Neural cell (in vitro differentiated cells): ENCODE data around the gene IDI1. TPM values are rescaled to one million over a fixed set of nuclear protein-coding genes. Genes with fewer than 3 reads are reported as not detected.
A peak's percentile ranks its signal among the peaks of the same experiment; 100 is the strongest.

Source experiments
- H2AFZ ChIP-seq: fragments of 200-600, 300-800 bp; sonication (generic), shearing (Covaris generic); 2 replicates; pipeline ENCODE4 v1.6.0; 2014; ENCODE audit warnings: low read depth, mild to moderate bottlenecking, antibody characterized with exemption, low read length, moderate library complexity
- H3F3A ChIP-seq: fragments of 200-600 bp; shearing (Covaris generic); 2 replicates; pipeline ENCODE4 v1.6.1; 2016; ENCODE audit warnings: mild to moderate bottlenecking, moderate library complexity, mixed read lengths, antibody characterized with exemption, low read length; ENCODE audit not compliant: insufficient read depth, poor library complexity, severe bottlenecking
- H3K27ac ChIP-seq: fragments of 200-600, 300-800 bp; sonication (generic), shearing (Covaris generic); 2 replicates; pipeline ENCODE4 v1.5.1; 2014; ENCODE audit warnings: mild to moderate bottlenecking, low read length, moderate library complexity
- H3K27me3 ChIP-seq: fragments of 300-800, 200-600 bp; sonication (generic), shearing (Covaris generic); 2 replicates; pipeline ENCODE4 v1.6.0; 2014; ENCODE audit warnings: mild to moderate bottlenecking, low read depth, low read length, moderate library complexity; ENCODE audit not compliant: insufficient read depth
- H3K36me3 ChIP-seq: fragments of 300-800, 200-600 bp; sonication (generic), shearing (Covaris generic); 2 replicates; pipeline ENCODE4 v1.5.1; 2014; ENCODE audit warnings: mild to moderate bottlenecking, antibody characterized with exemption, low read length, moderate library complexity; ENCODE audit not compliant: insufficient read depth
- H3K4me2 ChIP-seq: fragments of 300-800, 200-600 bp; sonication (generic), shearing (Covaris generic); 2 replicates; pipeline ENCODE4 v1.6.0; 2014; ENCODE audit warnings: mild to moderate bottlenecking, low read length
- H3K4me3 ChIP-seq: fragments of 300-800, 200-600 bp; sonication (generic), shearing (Covaris generic); 2 replicates; pipeline ENCODE4 v1.5.1; 2014; ENCODE audit warnings: mild to moderate bottlenecking, low read length, moderate library complexity
- H3K79me2 ChIP-seq: fragments of 200-600 bp; shearing (Covaris generic); replicated peaks from 2 replicates; pipeline ENCODE4 v1.6.0; 2014; ENCODE audit warnings: mild to moderate bottlenecking, low read length, moderate library complexity; ENCODE audit not compliant: insufficient read depth
- H3K9ac ChIP-seq: fragments of 300-800, 200-600 bp; sonication (generic), shearing (Covaris generic); 2 replicates; pipeline ENCODE4 v1.6.1; 2016; ENCODE audit warnings: mild to moderate bottlenecking, low read length, mixed read lengths
- H3K9me2 ChIP-seq: fragments of 200-600 bp; shearing (Covaris generic); 2 replicates; pipeline ENCODE4 v1.6.1; 2016; ENCODE audit warnings: mild to moderate bottlenecking, low read length, mixed read lengths; ENCODE audit not compliant: insufficient read depth
- H3K9me3 ChIP-seq: fragments of 200-600, 300-800 bp; sonication (generic), shearing (Covaris generic); 2 replicates; pipeline ENCODE4 v1.6.1; 2016; ENCODE audit warnings: mild to moderate bottlenecking, mixed run types, low read length, moderate library complexity, mixed read lengths
- H4K20me1 ChIP-seq: fragments of 200-600 bp; shearing (Covaris generic); 2 replicates; pipeline ENCODE4 v1.6.1; 2016; ENCODE audit warnings: mild to moderate bottlenecking, mixed run types; ENCODE audit not compliant: insufficient read depth
- EP300 ChIP-seq: fragments of 450-650 bp; conservative IDR thresholded peaks from 2 replicates; pipeline ENCODE4 v1.6.1; 2014; ENCODE audit warnings: antibody characterized with exemption, mild to moderate bottlenecking, moderate library complexity; ENCODE audit not compliant: poor library complexity, severe bottlenecking
- EZH2 ChIP-seq: fragments of 200-600, 300-800 bp; shearing (Covaris generic), sonication (generic); IDR thresholded peaks from 2 replicates; pipeline ENCODE4 v1.6.1; 2014; ENCODE audit warnings: antibody characterized with exemption, low read length, borderline replicate concordance, mild to moderate bottlenecking; ENCODE audit not compliant: insufficient read depth, poor library complexity, severe bottlenecking
- MXI1 ChIP-seq: fragments of 450-650 bp; conservative IDR thresholded peaks from 2 replicates; pipeline ENCODE4 v1.6.1; 2014; ENCODE audit warnings: antibody characterized with exemption, mild to moderate bottlenecking; ENCODE audit not compliant: poor library complexity, severe bottlenecking
- POLR2AphosphoS5 ChIP-seq: IDR thresholded peaks from 2 replicates; pipeline ENCODE4 v1.6.1; 2012
- RAD21 ChIP-seq: fragments of 450-650 bp; conservative IDR thresholded peaks from 2 replicates; pipeline ENCODE4 v1.6.1; 2014; ENCODE audit warnings: antibody characterized with exemption, mild to moderate bottlenecking, moderate library complexity
- SMC3 ChIP-seq: fragments of 450-650 bp; conservative IDR thresholded peaks from 2 replicates; pipeline ENCODE4 v1.6.1; 2014; ENCODE audit warnings: antibody characterized with exemption, mild to moderate bottlenecking, moderate library complexity; ENCODE audit not compliant: poor library complexity
- TAF1 ChIP-seq: IDR thresholded peaks from 2 replicates; pipeline ENCODE4 v1.6.1; 2012; ENCODE audit warnings: low read depth
- polyA plus RNA-seq: library from polyadenylated mRNA; depleted of rRNA; stranded (reverse); fragments of >200 nt; gene quantifications from 2 replicates; pipeline ENCODE4 v1.2.3, GENCODE V29; 2014
- TF ChIP-seq, protein P1 (sequence below): IDR thresholded peaks from 2 replicates; pipeline ENCODE4 v1.6.1; 2012; ENCODE audit warnings: borderline replicate concordance
- TF ChIP-seq, protein P2 (sequence below): fragments of 450-650 bp; IDR thresholded peaks from 2 replicates; pipeline ENCODE4 v1.5.1; 2014; ENCODE audit warnings: antibody characterized with exemption, mild to moderate bottlenecking, moderate library complexity; ENCODE audit not compliant: poor library complexity, severe bottlenecking

The IDI1 gene
- polyA plus RNA-seq, 1 donor from 2014 or later: 307 TPM

- H3K4me2 ChIP-seq: peak overlapping the region; percentile 71
- H3F3A ChIP-seq: peaks cover 5% of the 10 kb centered on the region
- H3K9me2 ChIP-seq: no peaks in the 10 kb centered on the region
- no peaks in the 10 kb centered on the region for H3K9me3 ChIP-seq
- TF ChIP-seq, protein P1, sequence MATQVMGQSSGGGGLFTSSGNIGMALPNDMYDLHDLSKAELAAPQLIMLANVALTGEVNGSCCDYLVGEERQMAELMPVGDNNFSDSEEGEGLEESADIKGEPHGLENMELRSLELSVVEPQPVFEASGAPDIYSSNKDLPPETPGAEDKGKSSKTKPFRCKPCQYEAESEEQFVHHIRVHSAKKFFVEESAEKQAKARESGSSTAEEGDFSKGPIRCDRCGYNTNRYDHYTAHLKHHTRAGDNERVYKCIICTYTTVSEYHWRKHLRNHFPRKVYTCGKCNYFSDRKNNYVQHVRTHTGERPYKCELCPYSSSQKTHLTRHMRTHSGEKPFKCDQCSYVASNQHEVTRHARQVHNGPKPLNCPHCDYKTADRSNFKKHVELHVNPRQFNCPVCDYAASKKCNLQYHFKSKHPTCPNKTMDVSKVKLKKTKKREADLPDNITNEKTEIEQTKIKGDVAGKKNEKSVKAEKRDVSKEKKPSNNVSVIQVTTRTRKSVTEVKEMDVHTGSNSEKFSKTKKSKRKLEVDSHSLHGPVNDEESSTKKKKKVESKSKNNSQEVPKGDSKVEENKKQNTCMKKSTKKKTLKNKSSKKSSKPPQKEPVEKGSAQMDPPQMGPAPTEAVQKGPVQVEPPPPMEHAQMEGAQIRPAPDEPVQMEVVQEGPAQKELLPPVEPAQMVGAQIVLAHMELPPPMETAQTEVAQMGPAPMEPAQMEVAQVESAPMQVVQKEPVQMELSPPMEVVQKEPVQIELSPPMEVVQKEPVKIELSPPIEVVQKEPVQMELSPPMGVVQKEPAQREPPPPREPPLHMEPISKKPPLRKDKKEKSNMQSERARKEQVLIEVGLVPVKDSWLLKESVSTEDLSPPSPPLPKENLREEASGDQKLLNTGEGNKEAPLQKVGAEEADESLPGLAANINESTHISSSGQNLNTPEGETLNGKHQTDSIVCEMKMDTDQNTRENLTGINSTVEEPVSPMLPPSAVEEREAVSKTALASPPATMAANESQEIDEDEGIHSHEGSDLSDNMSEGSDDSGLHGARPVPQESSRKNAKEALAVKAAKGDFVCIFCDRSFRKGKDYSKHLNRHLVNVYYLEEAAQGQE: no peak
- no peak for TF ChIP-seq SMC3
- no peak for TF ChIP-seq MXI1
- no peak for TF ChIP-seq POLR2AphosphoS5
- TF ChIP-seq, protein P2, sequence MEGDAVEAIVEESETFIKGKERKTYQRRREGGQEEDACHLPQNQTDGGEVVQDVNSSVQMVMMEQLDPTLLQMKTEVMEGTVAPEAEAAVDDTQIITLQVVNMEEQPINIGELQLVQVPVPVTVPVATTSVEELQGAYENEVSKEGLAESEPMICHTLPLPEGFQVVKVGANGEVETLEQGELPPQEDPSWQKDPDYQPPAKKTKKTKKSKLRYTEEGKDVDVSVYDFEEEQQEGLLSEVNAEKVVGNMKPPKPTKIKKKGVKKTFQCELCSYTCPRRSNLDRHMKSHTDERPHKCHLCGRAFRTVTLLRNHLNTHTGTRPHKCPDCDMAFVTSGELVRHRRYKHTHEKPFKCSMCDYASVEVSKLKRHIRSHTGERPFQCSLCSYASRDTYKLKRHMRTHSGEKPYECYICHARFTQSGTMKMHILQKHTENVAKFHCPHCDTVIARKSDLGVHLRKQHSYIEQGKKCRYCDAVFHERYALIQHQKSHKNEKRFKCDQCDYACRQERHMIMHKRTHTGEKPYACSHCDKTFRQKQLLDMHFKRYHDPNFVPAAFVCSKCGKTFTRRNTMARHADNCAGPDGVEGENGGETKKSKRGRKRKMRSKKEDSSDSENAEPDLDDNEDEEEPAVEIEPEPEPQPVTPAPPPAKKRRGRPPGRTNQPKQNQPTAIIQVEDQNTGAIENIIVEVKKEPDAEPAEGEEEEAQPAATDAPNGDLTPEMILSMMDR: no peak
- no peak for TF ChIP-seq EP300
- TF ChIP-seq TAF1: no peak
- no peak for TF ChIP-seq EZH2
- no peak for TF ChIP-seq RAD21
- H3K27me3 ChIP-seq: no peaks in the 10 kb centered on the region
- peak overlapping the region; percentile 96 for H3K4me3 ChIP-seq
- peak overlapping the region; percentile 94 for H3K9ac ChIP-seq
- no peaks in the 10 kb centered on the region for H4K20me1 ChIP-seq
- H3K79me2 ChIP-seq: peaks cover 78% of the 10 kb centered on the region
- H3K27ac ChIP-seq: peak overlapping the region; percentile 91
- no peaks in the 10 kb centered on the region for H3K36me3 ChIP-seq
- H2AFZ ChIP-seq: peak overlapping the region; percentile 53
These were observed 8.3 kb upstream of the IDI1 start for GRCh38 chr10:1057106-1057657.

DNA sequence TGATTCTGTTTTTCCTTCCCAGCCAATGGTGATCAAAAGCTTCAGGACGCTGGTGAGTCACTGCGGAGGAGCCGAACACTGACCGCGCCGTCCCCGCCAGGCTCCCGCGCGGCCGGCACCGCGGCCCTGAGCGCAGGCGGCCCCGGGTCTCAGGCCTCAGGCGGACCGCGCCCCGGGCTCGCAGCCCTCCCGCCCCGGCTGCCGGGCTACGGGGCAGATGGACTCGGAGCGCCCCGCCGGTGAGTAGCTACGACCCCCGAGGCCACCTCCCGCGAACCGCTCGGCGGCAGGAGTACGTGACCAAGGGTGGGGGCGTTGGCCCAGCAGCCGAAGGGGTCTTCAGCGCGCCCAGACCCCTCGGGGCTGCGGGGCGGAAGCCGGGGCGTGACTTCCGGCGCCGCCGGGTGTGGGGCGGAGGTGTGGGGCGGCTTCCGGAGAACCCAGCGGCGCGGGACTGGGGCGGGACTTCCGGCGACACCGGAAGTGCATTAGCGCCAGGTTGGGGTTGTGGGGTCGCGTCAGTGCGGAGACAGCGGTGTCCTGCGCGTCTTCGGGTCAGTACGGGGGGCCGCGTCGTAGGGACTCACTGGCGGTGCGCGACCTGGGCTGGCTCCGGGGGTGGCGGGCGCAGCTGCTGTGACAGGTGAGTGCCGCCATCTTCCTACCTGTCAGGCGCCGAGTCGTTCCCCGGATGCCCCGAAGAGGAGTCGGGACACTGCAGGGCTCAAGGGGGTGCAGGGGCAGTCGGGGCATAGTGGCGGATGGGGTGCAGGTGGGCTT is 7.6 kb upstream of the IDI1 start, which contains the start of gene WDR37:
TSS of gene WDR37 (plus strand) at position 60 of the 780 bp plus-strand sequence. CDS start 15,771 bp downstream, outside the sequence.
- TF ChIP-seq EP300 (peak; percentile 65), TAF1 (peak; percentile 69), MXI1 (peak; percentile 78), POLR2AphosphoS5 (peak; percentile 92), EZH2 (no peak), RAD21 (no peak), SMC3 (peak; percentile 30)
- TF ChIP-seq, protein P1: no peak
- TF ChIP-seq, protein P2: peak; percentile 10
- peak within 1 kb of the TSS; percentile 53 for H2AFZ ChIP-seq

More for the DNA sequence above, 7.6 kb upstream of the IDI1 start, which contains the start of gene WDR37:
- Histone ChIP-seq H3K79me2 (peaks cover 80% of the 10 kb centered on the region), H3K9me3 (no peaks in the 10 kb centered on the region), H3K4me3 (peak within 1 kb of the TSS; percentile 96), H3F3A (peaks cover 5% of the 10 kb centered on the region), H4K20me1 (no peaks in the 10 kb centered on the region), H3K9ac (peak within 1 kb of the TSS; percentile 94), H3K27ac (peak within 1 kb of the TSS; percentile 91), H3K27me3 (no peaks in the 10 kb centered on the region), H3K4me2 (peak within 1 kb of the TSS; percentile 82), H3K9me2 (no peaks in the 10 kb centered on the region), H3K36me3 (no peaks in the 10 kb centered on the region)
